Esophagus muscularis mucosa (tissue), 4 donors: ENCODE results near the gene CFAP126. TPM values are rescaled to one million over a fixed set of nuclear protein-coding genes. Genes with fewer than 3 reads are reported as not detected.
"Not testable (repeated sequence)": the region's sequence is repeated elsewhere in the genome, so short reads cannot be mapped to it uniquely, and the experiment has no call there.

ENCODE experiments used
- DNase-seq: peaks from one replicate; pipeline ENCODE4 v3.0.0-alpha.2; 2017; ENCODE audit errors: extremely low spot score
- H3K27ac ChIP-seq, 4 donors: fragments of 200-600 bp; sonication (generic); replicated peaks in 1 of 4; 1 replicate in 3 of 4; 2 replicates in 1 of 4; pipeline ENCODE4 v1.5.1; 2016 to 2019; ENCODE audit warnings: mild to moderate bottlenecking in 1 of 4
- H3K27me3 ChIP-seq, 4 donors: fragments of 200-600 bp; sonication (generic); one replicate each; pipeline versions ENCODE4 v1.5.1 to v1.6.0; 2016 to 2019
- H3K36me3 ChIP-seq, 4 donors: fragments of 200-600 bp; sonication (generic); one replicate each; pipeline ENCODE4 v1.5.1; 2016 to 2019
- H3K4me1 ChIP-seq, 4 donors: fragments of 200-600 bp; sonication (generic); one replicate each; pipeline ENCODE4 v1.5.1; 2016 to 2019
- H3K4me3 ChIP-seq, 4 donors: fragments of 200-600 bp; sonication (generic); 1 replicate in 2 of 4; 2 replicates in 2 of 4; pipeline ENCODE4 v1.5.1; 2016 to 2019; ENCODE audit warnings: mild to moderate bottlenecking in 4 of 4, moderate library complexity in 1 of 4
- H3K9me3 ChIP-seq, 4 donors: fragments of 200-600 bp; sonication (generic); 1 replicate in 3 of 4; 2 replicates in 1 of 4; pipeline ENCODE4 v1.5.1; 2016 to 2019
- EP300 ChIP-seq: sonication (generic); formaldehyde crosslinking; IDR thresholded peaks from one replicate; pipeline ENCODE4 v1.6.1; 2017; ENCODE audit warnings: antibody characterized with exemption
- POLR2A ChIP-seq: fragments of 450-650 bp; IDR thresholded peaks from one replicate; pipeline ENCODE4 v1.6.1; 2017; ENCODE audit warnings: antibody characterized with exemption, moderate library complexity, mild to moderate bottlenecking, low read depth
- POLR2AphosphoS5 ChIP-seq, 2 donors: sonication (generic); formaldehyde crosslinking; IDR thresholded peaks; one replicate each; pipeline ENCODE4 v1.6.1; 2017; ENCODE audit warnings: antibody characterized with exemption in 2 of 2
- WGBS: methylation state at CpG from one replicate; pipeline ENCODE4 v1.1.5; 2018; 5-methylcytosine and 5-hydroxymethylcytosine counted together
- intact Hi-C: fragments of 100-400 bp; cut with DNase I; formaldehyde crosslinking; loops from one replicate; pipeline ENCODE4 v1.15.1; 2023
- total RNA-seq, 4 donors: library from RNA; depleted of rRNA; stranded (reverse); fragments of >200 nt; gene quantifications; one replicate each; pipeline versions ENCODE4 v1.1.0 to v1.2.1, GENCODE V29; 2016
- TF ChIP-seq, protein P1 (sequence below), 3 experiments: fragments of 200-600 bp in 2 of 3; fragments of 450-650 bp in 1 of 3; sonication (generic) in 2 of 3; IDR thresholded peaks; one replicate each; pipeline ENCODE4 v1.5.1; 2017 to 2019; ENCODE audit warnings: antibody characterized with exemption in 3 of 3, mild to moderate bottlenecking in 2 of 3, moderate library complexity in 1 of 3

The CFAP126 gene
- total RNA-seq, 4 donors from 2014 or later = not detected

DNA sequence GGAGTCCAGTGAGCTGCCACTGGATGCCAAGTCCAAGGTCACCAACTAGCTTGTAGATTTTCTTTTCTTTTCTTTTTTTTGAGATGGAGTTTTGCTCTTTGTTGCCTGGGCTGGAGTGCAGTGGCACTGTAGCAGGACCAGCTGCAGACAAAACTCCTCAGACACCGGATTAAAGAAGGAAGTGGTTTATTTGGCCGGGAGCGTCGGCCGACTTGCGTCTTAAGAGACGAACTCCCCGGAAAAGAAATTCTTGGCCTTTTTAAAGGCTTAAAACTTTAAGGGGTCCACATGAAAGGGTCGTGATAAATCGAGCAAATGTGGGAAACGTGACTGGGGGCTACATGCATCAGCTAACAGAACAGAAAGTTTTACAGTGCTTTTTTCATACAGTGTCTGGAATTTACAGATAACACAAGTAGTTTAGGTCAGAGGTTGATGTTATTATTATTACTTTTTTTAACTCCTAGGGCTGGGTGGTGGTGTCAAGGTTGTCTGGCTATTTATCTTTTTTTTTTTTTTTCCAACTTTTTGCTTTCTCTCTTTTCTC, 36.4 kb upstream of the CFAP126 start:
- Histone ChIP-seq H3K4me1 (peaks cover 8 to 20% (median 9%) of the 10 kb centered on the region in 4 donors), H3K27me3 (no peaks in the 10 kb centered on the region), H3K9me3 (no peaks in the 10 kb centered on the region), H3K4me3 (no peak overlapping the region), H3K27ac (no peak overlapping the region), H3K36me3 (peaks cover 0 to 5% (median 0%) of the 10 kb centered on the region in 4 donors)
- intact Hi-C loops = no loop called here
- TF ChIP-seq, protein P1, sequence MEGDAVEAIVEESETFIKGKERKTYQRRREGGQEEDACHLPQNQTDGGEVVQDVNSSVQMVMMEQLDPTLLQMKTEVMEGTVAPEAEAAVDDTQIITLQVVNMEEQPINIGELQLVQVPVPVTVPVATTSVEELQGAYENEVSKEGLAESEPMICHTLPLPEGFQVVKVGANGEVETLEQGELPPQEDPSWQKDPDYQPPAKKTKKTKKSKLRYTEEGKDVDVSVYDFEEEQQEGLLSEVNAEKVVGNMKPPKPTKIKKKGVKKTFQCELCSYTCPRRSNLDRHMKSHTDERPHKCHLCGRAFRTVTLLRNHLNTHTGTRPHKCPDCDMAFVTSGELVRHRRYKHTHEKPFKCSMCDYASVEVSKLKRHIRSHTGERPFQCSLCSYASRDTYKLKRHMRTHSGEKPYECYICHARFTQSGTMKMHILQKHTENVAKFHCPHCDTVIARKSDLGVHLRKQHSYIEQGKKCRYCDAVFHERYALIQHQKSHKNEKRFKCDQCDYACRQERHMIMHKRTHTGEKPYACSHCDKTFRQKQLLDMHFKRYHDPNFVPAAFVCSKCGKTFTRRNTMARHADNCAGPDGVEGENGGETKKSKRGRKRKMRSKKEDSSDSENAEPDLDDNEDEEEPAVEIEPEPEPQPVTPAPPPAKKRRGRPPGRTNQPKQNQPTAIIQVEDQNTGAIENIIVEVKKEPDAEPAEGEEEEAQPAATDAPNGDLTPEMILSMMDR (IDR thresholded peaks at IDR 0.05) = no peak
- TF ChIP-seq EP300 (no peak), POLR2A (no peak), POLR2AphosphoS5 (IDR thresholded peaks at IDR 0.05) (no peak)
- DNase-seq = no peak
- 73% methylated on average over 11 of the region's 11 CpGs for WGBS

GRCh38 chr1:161402446-161402845, 34.8 kb upstream of the CFAP126 start:
- Histone ChIP-seq H3K27ac (no peak overlapping the region), H3K9me3 (no peaks in the 10 kb centered on the region), H3K4me1 (peaks cover 14 to 17% (median 14%) of the 10 kb centered on the region in 4 donors), H3K27me3 (no peaks in the 10 kb centered on the region), H3K36me3 (peaks cover 0 to 5% (median 0%) of the 10 kb centered on the region in 4 donors), H3K4me3 (no peak overlapping the region)
- intact Hi-C loops = no loop called here
- WGBS = 92% methylated on average over 3 of the region's 3 CpGs
- TF ChIP-seq POLR2A (no peak), POLR2AphosphoS5 (IDR thresholded peaks at IDR 0.05) (no peak), EP300 (no peak)
- TF ChIP-seq, protein P1 (IDR thresholded peaks at IDR 0.05) = no peak
- DNase-seq = no peak

DNA sequence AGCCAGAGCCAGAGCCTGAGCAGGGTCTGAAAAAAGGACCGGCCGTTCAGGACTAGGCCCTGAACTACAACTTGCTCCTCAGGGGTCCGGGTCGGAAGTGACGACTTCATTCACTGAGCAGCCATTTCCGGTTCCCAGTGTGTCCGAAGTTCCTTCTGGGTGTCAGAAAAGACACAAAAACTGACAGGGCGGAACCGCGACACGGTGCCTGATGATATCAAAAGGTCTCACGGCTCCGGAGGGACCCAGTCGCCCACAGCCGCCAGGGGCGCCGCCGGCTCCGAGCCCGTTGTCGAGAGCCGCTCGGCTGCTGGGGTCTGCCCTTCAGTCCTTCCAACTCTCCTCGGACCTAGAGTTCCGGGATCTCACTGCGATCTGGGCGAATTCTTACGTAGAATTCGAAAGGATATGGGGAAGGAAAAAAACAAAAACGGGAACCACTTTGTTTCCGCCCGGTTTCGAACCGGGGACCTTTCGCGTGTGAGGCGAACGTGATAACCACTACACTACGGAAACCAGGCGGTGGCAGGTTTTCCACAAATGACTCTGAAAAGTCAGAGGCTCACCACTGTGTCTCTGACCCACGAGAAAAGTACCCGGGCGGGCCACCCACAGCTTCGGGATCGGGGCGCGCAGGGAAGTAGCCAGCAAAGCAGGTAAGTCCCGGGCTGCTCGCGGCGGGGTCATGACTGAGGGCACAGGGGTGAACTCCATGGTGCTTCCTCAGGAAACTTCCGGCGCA, 31.8 kb upstream of the CFAP126 start:
- Histone ChIP-seq H3K36me3 (no peaks in the 10 kb centered on the region), H3K27me3 (no peaks in the 10 kb centered on the region), H3K4me3 (peak overlapping the region; percentile 84 to 96 (median 90)), H3K9me3 (no peaks in the 10 kb centered on the region), H3K4me1 (peaks cover 14 to 17% (median 14%) of the 10 kb centered on the region in 4 donors), H3K27ac (peak overlapping the region; percentile 100)
- peak; percentile 67 to 76 for TF ChIP-seq POLR2AphosphoS5 (IDR thresholded peaks at IDR 0.05)
- TF ChIP-seq, protein P1 (IDR thresholded peaks at IDR 0.05) = peak; percentile 14 to 43 (median 33)
- no peak for TF ChIP-seq EP300
- no peak for TF ChIP-seq POLR2A
- 0% methylated on average over 15 of the region's 53 CpGs for WGBS
- intact Hi-C loops = no loop called here
- DNase-seq = peak; percentile 99

GRCh38 chr1:161398900-161399256, 31.2 kb upstream of the CFAP126 start:
- intact Hi-C loops = no loop called here
- Histone ChIP-seq H3K27me3 (no peaks in the 10 kb centered on the region), H3K36me3 (no peaks in the 10 kb centered on the region), H3K4me3 (peak overlapping the region; percentile 84 to 96 (median 90)), H3K9me3 (no peaks in the 10 kb centered on the region), H3K4me1 (peaks cover 14 to 17% (median 14%) of the 10 kb centered on the region in 4 donors), H3K27ac (peak overlapping the region; percentile 100)
- 5% methylated on average over 11 of the region's 17 CpGs for WGBS
- DNase-seq = no peak
- TF ChIP-seq POLR2A (no peak), EP300 (no peak), POLR2AphosphoS5 (IDR thresholded peaks at IDR 0.05) (no peak)
- TF ChIP-seq, protein P1 (IDR thresholded peaks at IDR 0.05) = no peak

GRCh38 chr1:161397038-161397437, 29.4 kb upstream of the CFAP126 start:
- 94% methylated on average over 8 of the region's 8 CpGs for WGBS
- DNase-seq, H3K27ac ChIP-seq, intact Hi-C loops, H3K36me3 ChIP-seq, H3K27me3 ChIP-seq, H3K4me3 ChIP-seq, H3K9me3 ChIP-seq: not testable (repeated sequence)
- H3K4me1 ChIP-seq = peaks cover 14 to 17% (median 14%) of the 10 kb centered on the region in 4 donors
